Activated CD4-positive, alpha-beta T cell treated with anti-CD3 and anti-CD28 coated beads, Interleukin-2, amount 50 U/mL, for 48 hours (primary cell): Measurements from ENCODE around the gene ZSCAN30.

Experiments
- DNase-seq, 2 experiments: peaks; one replicate each; pipeline ENCODE4 v3.0.0-alpha.2; 2020

Gene ZSCAN30

GRCh38 chr18:35278085-35278484 lies 11.9 kb downstream of the ZSCAN30 start:
- DNase-seq, result no peak

GRCh38 chr18:35277633-35278032 lies 12.4 kb downstream of the ZSCAN30 start:
- DNase-seq, result no peak

DNA sequence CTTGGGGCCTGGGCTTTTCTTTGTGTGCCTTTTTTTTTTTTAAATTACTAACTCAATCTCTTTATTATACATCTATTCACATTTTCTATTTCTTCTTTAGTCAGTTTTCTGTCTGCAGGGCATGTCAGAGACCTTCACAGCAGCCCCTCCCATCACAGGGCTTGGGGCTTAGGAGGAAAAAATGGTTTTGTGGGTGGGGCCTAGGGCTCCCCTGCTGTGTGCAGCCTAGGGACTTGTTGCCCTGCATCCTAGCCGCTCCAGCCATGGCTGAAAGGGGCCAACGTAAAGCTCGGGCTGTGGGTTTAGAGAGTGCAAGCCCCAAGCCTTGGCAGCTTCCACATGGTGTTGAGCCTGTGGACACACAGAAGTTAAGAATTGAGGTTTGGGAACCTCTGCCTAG lies 13.8 kb downstream of the ZSCAN30 start:
- DNase-seq, result no peak

GRCh38 chr18:35271656-35272055 lies 18.4 kb downstream of the ZSCAN30 start:
- no peak for DNase-seq

DNA sequence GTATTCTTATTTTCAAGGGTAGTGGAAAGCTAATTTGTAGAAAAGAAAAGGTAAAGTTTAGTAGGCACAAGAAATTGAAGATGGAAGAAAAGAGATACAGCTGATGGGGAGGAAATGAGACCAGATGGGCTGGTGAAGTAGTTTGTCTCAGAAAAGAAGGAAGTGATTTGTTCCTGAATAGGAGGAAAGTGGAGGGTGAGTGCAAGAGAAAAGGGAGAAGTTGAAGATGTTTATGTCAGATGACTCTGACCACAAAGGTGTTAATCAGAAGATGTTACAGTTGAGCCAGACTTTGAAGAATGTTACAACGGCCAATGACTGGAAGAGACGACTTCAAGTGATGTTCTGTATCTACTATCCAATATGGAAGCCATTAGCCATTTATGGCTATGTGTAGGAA lies 21.2 kb downstream of the ZSCAN30 start:
- no peak for DNase-seq

DNA sequence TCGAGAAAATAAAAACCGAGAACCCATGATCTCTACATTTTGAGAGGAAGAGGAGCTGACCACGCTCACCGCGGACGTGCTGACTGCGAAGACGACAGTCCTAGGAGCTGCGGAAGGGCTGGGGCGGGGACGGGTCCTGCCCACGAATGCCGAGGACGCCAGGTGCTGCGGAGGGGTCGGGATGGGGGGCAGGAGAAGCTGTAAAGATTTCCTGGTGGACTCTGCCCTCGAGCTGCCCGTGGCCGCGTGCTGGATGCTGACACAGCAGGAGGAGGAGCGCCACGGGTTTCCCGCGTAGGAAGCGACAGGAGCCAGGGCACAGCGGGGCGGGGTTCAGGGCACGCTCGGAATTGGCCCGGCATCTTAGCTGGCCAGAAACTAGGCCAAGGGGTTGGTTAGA lies 22.2 kb downstream of the ZSCAN30 start:
- peak; percentile 13 to 18 for DNase-seq

DNA sequence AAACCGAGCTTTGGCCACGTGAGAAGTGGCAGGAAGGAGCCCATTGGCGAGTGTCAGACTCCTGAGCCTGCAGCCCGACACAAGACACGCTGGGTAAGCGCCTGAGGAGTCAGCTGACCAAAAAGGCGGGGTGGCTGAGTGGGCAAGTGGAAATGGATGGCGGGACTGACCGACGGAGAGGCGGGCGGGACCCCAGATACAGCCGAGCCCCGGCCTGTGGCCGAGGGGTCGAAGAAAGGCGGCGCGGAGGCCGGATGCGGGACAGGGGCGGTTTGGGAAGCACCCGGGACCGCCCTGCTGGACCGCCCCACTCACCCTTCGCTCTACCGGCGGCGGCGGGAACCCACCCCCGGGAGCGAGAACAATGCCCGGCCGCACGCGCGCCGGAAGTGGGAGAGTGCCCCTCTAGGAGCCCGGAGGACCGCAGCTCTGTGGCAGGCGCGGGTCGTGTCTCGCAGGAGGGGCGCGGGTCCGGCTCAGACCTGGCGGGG lies 22.8 kb downstream of the ZSCAN30 start:
- DNase-seq, result peak; percentile 55 to 63

GRCh38 chr18:35264409-35264808 lies 25.6 kb downstream of the ZSCAN30 start:
- no peak for DNase-seq

DNA sequence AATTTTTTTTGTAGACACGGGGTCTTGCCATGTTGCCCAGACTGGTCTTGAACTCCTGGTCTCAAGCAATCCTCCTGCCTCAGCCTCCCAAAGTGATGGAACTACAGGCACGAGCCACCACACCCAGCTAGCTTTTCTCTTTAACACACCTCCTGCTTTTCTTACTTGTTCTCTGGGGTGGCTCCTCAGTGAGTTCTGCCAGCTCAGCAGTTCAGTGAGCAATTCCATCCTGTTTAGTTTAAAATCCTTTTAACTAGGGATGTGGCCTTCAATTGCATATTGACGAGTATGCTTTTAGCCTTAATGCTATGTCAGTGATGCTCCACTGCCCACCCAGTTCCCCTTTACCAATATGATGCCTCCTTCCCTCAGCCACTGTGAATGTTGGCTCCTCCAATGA lies 33.1 kb downstream of the ZSCAN30 start:
- DNase-seq, result no peak

- no peak for DNase-seq
Observed at GRCh38 chr18:35253655-35254287, 36.3 kb downstream of the ZSCAN30 start.

- no peak for DNase-seq
Observed at GRCh38 chr18:35252466-35252865, 37.6 kb downstream of the ZSCAN30 start.

DNA sequence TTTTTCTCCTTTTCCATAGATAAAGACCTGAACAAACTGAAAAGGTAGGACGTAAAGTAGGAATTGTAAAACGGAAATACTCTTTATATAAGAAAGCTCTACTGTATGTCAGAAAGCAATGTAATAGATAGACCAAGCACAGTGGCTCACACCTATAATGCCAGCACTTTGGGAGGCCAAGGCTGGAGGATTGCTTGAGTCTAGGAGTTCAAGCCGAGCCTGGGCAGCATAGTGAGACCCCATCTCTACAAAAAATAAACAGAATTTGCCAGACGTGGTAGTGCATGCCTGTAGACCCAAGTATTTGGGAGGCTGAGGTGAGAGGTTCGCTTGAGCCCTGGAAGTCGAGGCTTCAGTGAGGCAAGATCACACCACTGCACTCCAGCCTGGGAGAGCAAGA lies 41.6 kb downstream of the ZSCAN30 start:
- no peak for DNase-seq

DNA sequence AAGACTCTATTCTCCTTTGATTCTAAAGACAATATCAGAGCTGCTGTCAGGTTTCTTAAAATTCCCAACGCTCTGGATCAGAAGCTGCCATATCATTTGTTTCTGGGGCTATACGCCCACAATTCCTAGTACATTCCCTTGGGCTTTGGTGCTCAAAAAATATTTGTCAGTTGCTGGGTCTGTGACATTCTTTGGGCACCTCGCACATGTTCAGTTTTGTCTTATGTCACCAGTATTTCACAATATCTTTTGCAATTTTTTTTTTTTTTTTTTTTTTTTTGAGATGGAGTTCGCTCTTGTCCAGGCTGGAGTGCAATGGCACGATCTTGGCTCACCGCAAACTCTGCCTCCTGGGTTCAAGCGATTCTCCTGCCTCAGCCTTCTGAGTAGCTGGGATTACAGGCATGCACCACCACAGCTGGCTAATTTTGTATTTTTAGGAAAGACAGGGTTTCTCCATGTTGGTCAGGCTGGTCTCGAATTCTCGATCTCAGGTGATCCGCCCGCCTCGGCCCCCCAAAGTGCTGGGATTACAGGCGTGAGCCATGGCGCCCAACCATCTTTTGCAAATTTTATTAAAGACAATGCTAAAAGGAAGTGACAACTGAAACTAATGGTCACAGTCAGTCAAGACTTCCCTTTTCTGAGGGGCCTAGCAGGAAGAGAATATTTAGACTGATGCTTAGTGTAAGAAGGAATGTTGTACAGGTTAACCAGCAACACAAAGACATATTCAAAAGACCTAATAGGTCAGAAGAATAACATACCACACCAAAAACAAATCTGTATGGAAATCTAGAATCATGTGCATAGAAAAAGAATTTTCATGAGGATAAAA lies 42.4 kb downstream of the ZSCAN30 start:
- DNase-seq, result no peak

- no peak for DNase-seq
Observed at GRCh38 chr18:35246831-35247230, 43.2 kb downstream of the ZSCAN30 start.

DNA sequence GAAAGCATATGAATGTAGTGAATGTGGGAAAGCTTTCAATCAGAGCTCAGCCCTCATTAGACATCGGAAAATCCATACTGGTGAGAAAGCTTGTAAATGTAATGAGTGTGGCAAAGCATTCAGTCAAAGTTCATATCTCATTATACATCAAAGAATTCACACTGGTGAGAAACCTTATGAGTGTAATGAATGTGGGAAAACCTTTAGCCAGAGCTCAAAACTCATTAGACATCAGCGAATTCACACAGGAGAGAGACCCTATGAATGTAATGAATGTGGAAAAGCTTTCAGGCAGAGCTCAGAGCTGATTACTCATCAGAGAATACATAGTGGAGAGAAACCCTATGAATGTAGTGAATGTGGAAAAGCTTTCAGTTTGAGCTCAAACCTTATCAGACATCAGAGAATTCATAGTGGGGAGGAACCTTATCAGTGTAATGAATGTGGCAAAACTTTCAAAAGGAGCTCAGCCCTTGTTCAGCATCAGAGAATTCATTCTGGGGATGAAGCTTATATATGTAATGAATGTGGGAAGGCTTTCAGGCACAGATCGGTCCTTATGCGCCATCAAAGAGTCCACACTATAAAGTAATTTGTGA lies 44.2 kb downstream of the ZSCAN30 start:
- DNase-seq, result no peak

- no peak for DNase-seq
Observed at GRCh38 chr18:35244671-35245070, 45.4 kb downstream of the ZSCAN30 start.

- no peak for DNase-seq
Observed at GRCh38 chr18:35242426-35242825, 47.6 kb downstream of the ZSCAN30 start.

DNA sequence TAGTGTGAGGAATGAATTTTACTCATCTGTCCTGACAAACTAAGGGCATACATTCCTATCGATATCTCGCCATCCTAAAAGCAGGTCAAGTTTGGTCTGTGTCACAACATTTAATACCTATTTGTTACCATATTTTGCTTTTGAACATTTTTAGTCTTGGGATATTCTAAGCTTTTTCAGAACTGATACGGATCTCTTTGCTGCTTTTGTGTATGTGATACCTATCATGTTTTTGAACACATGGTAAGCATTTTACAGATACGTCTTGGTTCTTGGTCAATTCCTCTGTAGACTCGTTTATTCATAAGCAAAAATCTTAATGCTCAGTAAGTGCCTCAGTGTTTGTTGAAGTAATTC lies 48.6 kb downstream of the ZSCAN30 start:
- no peak for DNase-seq

DNA sequence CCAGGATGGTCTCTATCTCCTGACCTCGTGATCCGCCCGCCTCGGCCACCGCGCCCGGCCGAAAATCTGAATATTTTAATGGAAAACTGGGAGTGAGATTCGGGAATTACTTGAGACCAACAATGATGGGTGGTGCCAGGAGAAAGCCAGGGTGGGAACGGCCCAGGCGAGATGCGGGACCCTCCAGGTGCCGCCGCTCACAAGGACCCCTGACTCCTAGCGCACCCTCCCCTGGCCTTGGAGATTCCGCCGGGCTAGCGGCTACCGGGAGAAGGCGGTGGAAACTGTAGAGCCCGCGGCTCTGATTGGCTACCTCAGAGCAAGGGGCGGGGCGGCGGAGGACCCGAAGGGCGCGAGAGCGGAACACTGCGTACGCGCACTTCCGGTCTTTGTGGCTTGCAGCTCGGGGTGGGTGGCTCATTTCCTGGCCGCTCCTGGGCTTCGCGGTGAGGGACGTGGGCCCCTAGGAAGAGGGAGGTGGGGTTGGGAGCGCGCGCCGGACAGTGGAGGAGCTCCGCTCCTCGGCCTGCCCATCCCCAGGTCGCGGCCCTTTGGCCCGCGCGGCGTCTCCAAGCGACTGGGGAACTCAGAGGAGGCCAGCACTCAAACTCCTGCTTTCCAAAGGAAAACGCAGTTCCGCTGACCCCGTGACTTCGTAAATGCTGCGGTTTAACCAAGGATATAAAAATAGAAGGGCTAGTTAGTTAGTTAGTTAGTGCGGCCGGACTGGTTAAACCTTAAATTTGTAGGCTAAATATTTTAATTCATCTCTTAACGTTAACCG lies 49.2 kb downstream of the ZSCAN30 start, which contains the start of gene ZNF397:
TSS of gene ZNF397 (plus strand) at position 371 of the 784 bp plus-strand sequence. CDS start 1,437 bp downstream, outside the sequence.
- DNase-seq, result peak; percentile 97

DNA sequence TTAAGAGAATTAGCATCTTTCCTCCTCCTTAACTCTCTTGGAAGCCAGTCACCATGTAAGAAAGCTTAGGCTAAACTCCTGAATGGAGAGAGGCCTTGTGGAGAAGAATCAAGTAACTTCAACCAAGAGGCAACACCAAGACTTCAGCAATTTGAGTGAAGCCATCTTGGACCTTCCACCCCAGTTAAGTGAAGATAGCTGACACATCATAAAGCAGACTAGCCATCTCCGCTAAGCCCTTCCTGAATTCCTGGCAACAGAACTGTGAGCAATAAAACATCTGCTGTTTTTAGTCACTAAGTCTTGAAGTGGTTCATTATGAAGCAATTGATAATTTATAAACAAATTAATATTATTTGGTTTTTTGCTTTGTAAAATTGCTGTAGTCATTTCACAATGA lies 50.7 kb downstream of the ZSCAN30 start:
- DNase-seq, result no peak

- DNase-seq, result no peak
Observed at GRCh38 chr18:35236571-35237363, 53.3 kb downstream of the ZSCAN30 start.

GRCh38 chr18:35231052-35231451 lies 59.0 kb downstream of the ZSCAN30 start:
- DNase-seq, result peak; percentile 77 to 84
